Measurements from ENCODE around the gene EDN3.
"Not testable (repeated sequence)": the region's sequence is repeated elsewhere in the genome, so short reads cannot be mapped to it uniquely, and the experiment has no call there.

EDN3 gene

DNA sequence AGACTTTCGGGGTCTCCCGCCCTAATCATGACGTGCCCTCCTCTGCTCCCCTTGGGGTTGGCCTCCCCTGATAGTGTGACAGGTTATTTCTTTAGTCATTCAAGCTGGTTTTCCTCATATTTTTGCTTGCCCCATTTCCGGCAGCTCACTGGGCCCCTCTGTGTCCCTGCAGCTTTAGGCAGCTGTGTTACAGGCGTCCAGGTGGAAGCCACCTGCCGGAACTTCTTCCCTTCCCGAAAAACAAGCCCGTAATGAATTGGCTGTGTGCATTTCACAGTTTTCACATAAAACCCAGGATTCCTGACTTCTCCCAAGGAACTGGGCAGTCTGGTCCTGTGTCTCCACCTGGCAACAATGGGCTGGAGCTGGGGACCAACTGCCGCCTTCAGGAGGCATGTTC, 52.6 kb downstream of the EDN3 start:
- TF ChIP-seq, protein P1, sequence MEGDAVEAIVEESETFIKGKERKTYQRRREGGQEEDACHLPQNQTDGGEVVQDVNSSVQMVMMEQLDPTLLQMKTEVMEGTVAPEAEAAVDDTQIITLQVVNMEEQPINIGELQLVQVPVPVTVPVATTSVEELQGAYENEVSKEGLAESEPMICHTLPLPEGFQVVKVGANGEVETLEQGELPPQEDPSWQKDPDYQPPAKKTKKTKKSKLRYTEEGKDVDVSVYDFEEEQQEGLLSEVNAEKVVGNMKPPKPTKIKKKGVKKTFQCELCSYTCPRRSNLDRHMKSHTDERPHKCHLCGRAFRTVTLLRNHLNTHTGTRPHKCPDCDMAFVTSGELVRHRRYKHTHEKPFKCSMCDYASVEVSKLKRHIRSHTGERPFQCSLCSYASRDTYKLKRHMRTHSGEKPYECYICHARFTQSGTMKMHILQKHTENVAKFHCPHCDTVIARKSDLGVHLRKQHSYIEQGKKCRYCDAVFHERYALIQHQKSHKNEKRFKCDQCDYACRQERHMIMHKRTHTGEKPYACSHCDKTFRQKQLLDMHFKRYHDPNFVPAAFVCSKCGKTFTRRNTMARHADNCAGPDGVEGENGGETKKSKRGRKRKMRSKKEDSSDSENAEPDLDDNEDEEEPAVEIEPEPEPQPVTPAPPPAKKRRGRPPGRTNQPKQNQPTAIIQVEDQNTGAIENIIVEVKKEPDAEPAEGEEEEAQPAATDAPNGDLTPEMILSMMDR (IDR thresholded peaks at IDR 0.05; ENCODE audit: low read length, missing control alignments), result no peak

DNA sequence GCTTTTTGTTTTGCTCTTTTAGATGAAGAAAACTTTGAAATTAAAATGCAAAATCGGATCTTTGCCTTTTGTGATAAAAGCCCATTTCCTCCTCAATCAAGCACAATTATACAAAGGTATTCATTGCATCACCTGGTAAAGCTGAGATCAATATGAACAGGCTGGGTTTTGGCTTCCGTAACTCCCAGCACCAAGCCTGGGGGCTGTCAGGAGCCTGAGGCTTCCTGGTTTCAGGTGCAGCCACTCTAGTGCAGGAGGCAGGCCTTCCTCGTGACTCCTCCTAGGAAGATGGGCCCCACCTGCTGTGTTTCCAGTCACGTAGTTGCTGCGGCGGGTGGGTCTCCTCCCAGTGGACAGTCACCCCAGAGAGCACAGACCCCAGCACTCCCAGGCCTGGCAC, 54.0 kb downstream of the EDN3 start:
- TF ChIP-seq, protein P1 (IDR thresholded peaks at IDR 0.05; ENCODE audit: low read length, missing control alignments), result no peak
- no peak overlapping the region for H3K4me3 ChIP-seq (replicated peaks; ENCODE audit: low read depth, low read length)
- no peak for DNase-seq (ENCODE audit: low read depth)

More for the DNA sequence above, 52.6 kb downstream of the EDN3 start:
- no peak for DNase-seq (ENCODE audit: low read depth)
- no peak overlapping the region for H3K4me3 ChIP-seq (replicated peaks; ENCODE audit: low read depth, low read length)

DNA sequence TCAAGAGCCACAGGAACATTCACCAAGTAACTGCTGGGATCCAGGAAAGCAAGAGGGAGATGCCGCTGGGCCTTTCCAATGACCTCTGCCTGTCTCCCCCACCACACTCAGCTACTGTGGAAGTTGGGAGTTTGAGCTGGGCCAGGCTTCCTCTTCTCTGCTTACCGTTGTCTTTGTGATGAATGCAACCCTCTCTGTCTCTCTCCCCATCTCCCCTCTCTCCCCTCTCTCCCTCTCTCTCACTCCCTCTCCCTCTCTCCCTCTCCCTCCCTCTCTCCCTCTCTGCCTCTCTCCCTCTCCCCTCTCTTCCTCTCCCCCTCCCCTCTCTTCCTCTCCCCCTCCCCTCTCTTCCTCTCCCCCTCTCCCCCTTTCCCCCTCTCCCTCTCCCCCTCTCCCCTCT, 54.8 kb downstream of the EDN3 start:
- no peak overlapping the region for H3K4me3 ChIP-seq (replicated peaks; ENCODE audit: low read depth, low read length)
- DNase-seq (ENCODE audit: low read depth), result no peak
- TF ChIP-seq, protein P1 (IDR thresholded peaks at IDR 0.05; ENCODE audit: low read length, missing control alignments), result no peak

DNA sequence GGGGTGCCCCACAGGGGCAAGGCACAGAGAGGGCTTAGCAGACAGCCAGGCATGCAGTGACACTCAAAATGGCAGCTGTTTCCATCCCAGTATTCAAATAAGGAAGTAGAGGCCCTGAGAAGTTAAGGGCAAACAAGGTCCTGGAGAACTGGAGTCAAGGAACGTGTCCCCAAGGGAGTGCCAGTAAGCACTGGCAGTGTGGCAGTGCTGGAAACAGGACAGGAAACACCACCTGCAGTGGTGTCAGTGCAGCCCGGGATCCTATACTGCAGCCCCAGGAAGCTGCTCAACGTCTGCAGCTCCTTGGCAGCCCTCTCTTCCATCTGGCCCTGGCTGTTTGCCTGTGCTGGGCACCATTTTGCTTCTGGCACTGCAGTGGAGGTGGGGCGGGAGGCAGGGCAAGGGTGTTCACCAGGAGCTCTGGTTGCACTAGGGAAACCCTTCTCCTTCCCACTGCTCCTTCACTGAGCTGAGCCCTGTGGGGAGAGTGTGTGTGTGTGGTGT, 56.3 kb downstream of the EDN3 start:
- H3K4me3 ChIP-seq (replicated peaks; ENCODE audit: low read depth, low read length), result no peak overlapping the region

DNA sequence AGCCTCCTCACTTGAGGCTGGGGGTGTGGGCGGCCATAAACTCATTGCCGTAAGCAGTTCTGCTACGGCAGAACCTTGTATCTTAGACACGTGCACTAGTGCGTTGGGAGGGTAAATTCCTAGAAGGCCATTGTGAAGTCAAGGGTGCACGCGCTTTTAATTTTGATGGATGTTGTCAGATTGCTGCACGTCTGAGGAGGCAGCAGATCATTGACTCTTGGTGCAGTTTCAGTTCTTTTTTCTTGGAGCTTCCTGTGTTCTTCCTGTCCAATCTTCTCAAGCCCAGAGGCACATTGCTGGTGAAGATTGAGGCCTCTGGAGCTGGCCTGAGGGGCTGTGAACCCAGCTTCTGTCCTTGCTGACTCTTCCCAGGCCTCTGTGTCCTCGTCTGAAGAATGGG, 58.4 kb downstream of the EDN3 start:
- DNase-seq (ENCODE audit: low read depth); H3K4me3 ChIP-seq (replicated peaks; ENCODE audit: low read depth, low read length): not testable (repeated sequence)

More for the DNA sequence above, 56.3 kb downstream of the EDN3 start:
- TF ChIP-seq, protein P1 (IDR thresholded peaks at IDR 0.05; ENCODE audit: low read length, missing control alignments), result no peak
- no peak for DNase-seq (ENCODE audit: low read depth)

DNA sequence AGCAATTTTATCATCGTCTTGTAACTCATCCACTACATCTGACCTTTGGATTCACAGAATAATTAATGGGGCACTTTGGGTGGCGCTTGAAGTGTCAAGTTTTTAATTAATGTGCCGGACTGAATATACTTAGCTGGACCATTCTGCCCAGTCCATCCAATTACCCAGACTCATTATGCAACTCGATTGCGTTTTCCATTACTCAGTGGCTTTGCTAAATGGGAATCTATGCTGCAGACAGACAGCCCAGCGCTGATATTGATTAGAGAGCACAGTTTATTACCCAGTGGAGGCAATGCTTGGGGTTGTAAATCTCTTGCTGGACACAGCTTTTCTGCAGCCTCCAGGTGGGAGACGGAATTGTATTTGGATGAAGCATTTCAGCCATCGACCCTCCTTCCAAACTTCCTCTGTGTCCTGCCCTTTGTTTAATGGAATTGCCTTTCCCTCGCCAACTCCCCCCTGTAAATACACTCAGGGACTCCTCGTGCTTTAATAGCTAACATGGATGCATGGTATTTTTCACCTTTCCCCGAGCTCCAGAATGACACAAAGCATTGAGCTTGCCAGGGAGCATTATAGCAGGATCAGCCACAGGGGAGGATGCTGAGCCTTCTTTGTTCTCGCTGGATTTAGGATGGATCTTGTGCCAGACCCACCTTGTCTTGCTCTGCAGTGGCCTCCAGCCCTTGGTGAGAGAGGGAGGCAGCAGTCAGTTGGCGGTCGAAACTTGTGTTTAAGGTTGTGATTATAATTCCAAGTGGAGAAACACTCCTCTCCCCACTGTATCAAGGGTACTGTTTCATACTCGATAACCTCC, 59.7 kb downstream of the EDN3 start:
- no peak for DNase-seq (ENCODE audit: low read depth)
- H3K4me3 ChIP-seq (replicated peaks; ENCODE audit: low read depth, low read length), result no peak overlapping the region
- TF ChIP-seq, protein P1 (IDR thresholded peaks at IDR 0.05; ENCODE audit: low read length, missing control alignments), result no peak

DNA sequence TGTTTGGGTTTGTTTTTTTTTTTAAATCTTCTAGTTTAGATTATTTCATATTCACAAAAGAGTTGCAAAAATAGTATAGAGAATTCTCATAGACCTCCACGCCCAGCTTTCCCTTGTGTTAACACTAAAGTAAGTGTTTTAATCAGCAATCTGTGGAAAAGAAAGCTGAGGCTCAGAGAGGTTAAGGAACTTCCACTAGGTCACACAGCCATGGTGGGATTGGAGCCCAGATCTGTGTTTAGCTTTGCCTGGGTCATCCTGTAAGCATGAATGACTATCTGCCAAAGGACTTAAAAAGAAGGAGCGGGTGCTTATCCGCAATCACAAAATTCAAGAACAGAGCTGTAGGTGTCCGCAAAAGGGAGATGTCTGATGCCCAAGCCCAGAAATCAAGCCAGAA, 60.5 kb downstream of the EDN3 start:
- H3K4me3 ChIP-seq (replicated peaks; ENCODE audit: low read depth, low read length), result no peak overlapping the region
- no peak for DNase-seq (ENCODE audit: low read depth)
- TF ChIP-seq, protein P1 (IDR thresholded peaks at IDR 0.05; ENCODE audit: low read length, missing control alignments), result no peak
